GM12873 (cell line): ENCODE data around the gene SARS1.

Experiments
- CTCF ChIP-seq: IDR thresholded peaks from 2 replicates; pipeline ENCODE4 v1.5.1; 2012; ENCODE audit warnings: low read depth, mild to moderate bottlenecking, moderate library complexity, low read length, control low read depth; ENCODE audit not compliant: insufficient read depth; ENCODE audit errors: missing control alignments

SARS1 gene

GRCh38 chr1:109249654-109250401, 36.1 kb downstream of the SARS1 start:
- no peak for TF ChIP-seq CTCF

GRCh38 chr1:109250454-109251276, 36.9 kb downstream of the SARS1 start:
- no peak for TF ChIP-seq CTCF

- TF ChIP-seq CTCF: no peak
Observed at GRCh38 chr1:109251277-109252166, 37.8 kb downstream of the SARS1 start.

- no peak for TF ChIP-seq CTCF
Observed at GRCh38 chr1:109252167-109252892, 38.6 kb downstream of the SARS1 start.

GRCh38 chr1:109252893-109253802, 39.4 kb downstream of the SARS1 start:
- TF ChIP-seq CTCF: no peak
